Suppressor macrophage treated with lipopolysaccharide for 1 hour (primary cell): Measurements from ENCODE around the gene DPYD.
A peak's percentile ranks its signal among the peaks of the same experiment; 100 is the strongest.

Experiments used
- DNase-seq, 3 donors: peaks; one replicate each; pipeline ENCODE4 v3.0.0-alpha.2; 2020 to 2022

DPYD gene

GRCh38 chr1:97603218-97603617 lies 317.6 kb downstream of the DPYD start:
- no peak for DNase-seq

GRCh38 chr1:97599447-97599846 lies 321.4 kb downstream of the DPYD start:
- peak in 1 of 3 donors; percentile 10 for DNase-seq

DNA sequence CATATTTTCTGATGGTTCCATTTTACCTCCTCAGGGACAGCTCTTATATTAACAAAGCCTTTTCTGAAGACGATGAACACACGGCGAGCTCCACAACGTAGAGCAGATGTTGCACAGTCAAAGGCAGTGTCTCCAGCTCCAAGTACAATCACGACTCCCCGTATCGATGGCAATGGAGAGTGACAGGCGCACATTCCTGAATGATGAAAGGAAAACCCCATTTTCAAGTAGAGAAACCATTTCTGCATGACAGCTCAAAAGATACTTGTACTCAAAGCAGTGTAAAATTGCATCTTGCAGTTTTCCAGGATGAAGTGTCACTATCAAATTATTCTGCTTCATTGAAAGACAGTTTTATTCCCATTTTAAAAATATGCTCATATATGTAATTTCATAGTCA lies 327.6 kb downstream of the DPYD start:
- no peak for DNase-seq

DNA sequence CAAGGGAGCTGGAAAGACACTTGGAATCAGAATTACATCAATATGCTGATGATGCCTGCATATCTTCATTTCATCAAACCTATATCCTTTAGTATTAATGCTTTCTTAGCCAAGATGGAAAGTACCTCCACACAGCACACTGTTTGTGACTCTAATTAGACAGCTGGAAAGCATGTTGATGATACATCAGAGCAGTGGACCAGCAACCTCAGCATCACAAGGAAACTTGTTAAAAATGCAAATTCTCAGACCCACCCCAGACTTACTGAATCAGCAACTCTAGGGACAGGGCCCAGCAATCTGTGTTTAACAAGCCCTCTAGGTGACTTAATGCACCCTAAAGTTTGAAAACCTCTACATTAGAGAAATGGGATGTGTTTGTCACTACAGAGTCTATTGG lies 332.1 kb downstream of the DPYD start:
- DNase-seq, result no peak

- no peak for DNase-seq
Observed at GRCh38 chr1:97581614-97582051, 339.2 kb downstream of the DPYD start.

GRCh38 chr1:97577613-97578012 lies 343.2 kb downstream of the DPYD start:
- DNase-seq, result no peak

DNA sequence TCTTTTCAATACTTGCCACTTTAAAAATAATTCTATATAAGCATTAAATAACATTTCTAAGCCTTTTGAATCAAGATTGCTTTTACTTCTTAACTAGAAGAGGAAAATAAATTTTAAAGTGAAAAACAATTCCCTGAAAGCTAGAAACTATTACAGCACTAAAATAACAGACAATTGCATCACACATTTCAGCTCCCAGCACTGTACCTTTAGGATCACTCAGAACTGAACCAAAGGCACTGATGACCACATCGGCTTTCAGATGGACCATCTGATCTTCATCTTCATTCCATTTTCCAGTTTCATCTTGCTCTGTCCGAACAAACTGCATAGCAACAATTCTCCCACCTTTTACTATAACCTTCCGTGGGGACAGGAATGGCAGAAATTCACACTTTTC lies 347.3 kb downstream of the DPYD start:
- DNase-seq, result no peak

DNA sequence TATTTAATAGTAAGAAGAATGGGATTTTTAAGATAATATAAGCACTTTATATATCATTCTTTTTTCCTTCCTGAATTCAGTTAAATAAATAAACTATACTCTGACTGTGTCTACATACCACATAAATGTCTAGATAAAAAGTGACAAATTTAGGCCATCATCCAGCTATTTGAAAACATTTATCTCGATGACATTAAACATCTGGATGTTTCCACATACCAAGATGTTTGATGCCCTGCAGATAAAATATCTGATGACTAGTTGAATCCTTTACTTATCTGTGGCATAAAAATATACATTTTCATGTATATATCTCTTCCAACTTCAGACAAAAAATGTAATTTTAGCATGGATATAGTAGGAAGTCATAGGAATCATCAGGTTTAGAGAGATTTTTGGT lies 348.3 kb downstream of the DPYD start:
- DNase-seq, result no peak

DNA sequence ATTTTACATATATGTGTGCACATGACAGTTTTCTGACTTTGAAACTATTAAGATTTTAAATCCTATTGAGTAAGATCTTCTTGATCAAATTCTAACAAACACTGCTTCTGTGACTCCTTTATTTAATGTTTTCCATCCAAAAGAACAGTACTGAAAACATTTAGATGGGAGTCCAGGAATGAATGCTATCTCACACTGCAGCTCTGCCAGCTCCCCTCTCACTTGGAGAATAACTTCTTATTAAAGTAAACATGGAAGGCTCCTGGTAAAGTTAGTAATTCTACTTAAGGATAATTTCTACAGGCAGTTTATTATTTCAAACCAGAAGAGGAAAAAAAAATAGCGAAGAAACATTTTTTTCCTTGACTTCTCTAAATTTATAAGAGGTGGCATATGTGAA lies 349.1 kb downstream of the DPYD start:
- no peak for DNase-seq

GRCh38 chr1:97570691-97571090 lies 350.1 kb downstream of the DPYD start:
- DNase-seq, result no peak

DNA sequence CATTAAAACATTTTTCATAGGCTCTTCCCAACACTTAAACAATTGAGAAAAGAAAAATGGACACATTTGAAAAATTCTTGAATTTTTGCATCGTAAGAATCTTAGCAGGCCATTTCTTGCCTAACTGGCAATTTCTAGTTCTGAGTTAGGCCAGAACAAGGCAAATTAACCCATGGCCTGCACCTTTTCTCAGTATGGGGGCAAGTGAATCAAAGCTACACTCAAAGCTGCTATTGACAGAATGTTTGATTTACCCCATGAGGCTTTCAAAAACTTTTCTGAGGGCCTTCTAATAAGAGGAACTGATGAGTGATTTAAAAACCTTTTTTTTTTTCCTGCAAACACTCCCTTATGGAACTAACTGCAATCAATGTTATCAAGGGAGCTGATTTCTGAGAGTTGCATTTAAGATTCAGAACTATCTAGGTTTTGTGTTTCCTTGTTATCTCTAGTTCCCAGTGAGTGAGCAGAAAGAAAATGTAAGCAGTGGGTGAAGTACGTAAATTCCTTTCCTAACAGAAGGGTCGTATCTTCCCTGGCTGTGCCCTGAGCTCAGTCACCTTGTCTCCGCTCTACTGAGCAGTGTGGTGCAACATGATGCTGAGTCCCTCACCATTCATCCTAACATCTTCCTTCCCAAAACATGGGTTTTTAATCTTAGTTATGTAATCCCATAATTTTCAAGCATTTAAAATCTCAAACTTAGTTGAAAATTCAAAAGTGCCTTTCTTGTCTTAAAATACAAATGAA lies 353.7 kb downstream of the DPYD start:
- DNase-seq, result no peak

- DNase-seq, result peak in 1 of 3 donors; percentile 2
Observed at GRCh38 chr1:97565886-97566285, 354.9 kb downstream of the DPYD start.

GRCh38 chr1:97563926-97564325 lies 356.9 kb downstream of the DPYD start:
- DNase-seq, result no peak

- DNase-seq, result no peak
Observed at GRCh38 chr1:97562081-97562480, 358.8 kb downstream of the DPYD start.

DNA sequence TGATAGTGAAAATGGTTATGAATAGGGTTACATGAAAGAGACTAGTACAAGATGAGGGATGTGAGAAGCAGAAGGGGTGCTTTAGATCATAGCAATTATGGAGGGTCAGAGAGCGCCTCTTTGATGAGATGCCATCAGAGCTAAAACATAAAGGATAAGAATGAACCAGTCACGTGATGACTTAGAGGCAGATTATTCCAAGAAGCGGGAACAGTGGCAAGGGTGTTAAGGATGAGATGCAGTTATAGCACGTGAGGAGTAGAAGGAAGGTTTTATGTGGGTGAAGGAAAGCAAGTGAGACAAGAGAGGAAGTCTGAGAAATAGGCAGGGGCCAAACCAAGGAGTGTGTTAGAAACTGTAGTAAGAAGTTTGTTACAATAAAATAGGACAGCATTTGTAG lies 360.1 kb downstream of the DPYD start:
- no peak for DNase-seq

GRCh38 chr1:97553971-97554370 lies 366.9 kb downstream of the DPYD start:
- DNase-seq, result no peak

- no peak for DNase-seq
Observed at GRCh38 chr1:97551113-97551512, 369.7 kb downstream of the DPYD start.

DNA sequence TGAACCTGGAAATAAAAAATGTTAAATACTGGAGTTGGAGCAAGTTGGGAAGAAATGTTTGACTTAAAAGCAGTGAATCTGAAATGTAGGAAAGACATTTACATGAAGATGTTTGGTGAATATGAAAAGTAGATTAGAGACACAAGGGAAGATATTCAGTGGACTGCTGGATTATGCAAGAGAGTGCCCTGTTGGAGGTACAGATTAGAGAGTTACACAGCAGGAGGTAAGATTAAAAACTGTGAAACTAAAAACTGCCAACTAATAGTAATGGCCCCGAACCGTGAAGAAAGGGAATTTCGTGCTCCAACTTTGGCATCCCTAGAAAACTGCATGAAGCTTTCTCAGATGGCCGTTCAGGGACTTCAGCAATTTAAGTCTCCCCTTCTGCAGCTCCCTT lies 375.4 kb downstream of the DPYD start:
- DNase-seq, result no peak

- no peak for DNase-seq
Observed at GRCh38 chr1:97540346-97540888, 380.4 kb downstream of the DPYD start.

GRCh38 chr1:97538113-97538512 lies 382.7 kb downstream of the DPYD start:
- no peak for DNase-seq

- no peak for DNase-seq
Observed at GRCh38 chr1:97533358-97533757, 387.5 kb downstream of the DPYD start.

DNA sequence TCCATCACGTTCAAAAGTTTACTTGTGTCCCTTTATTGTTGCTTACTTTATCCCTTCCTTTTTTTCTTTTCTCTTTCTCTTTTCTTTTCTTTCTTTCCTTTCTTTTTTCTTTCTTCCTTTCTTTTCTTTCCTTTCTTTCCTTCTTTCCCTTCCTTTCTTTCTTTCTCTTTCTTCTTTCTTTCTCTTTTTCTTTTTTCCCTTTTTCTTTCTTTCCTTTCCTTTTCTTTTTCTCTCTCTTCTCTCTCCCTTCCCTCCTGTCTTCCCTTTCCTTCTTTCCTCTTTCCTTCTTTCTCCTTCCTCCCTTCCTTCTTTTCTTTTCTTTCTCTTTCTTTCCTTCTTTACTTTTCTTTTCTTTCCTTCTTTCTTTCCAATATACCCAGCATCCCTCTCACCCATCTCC lies 391.2 kb downstream of the DPYD start:
- DNase-seq, result no peak

DNA sequence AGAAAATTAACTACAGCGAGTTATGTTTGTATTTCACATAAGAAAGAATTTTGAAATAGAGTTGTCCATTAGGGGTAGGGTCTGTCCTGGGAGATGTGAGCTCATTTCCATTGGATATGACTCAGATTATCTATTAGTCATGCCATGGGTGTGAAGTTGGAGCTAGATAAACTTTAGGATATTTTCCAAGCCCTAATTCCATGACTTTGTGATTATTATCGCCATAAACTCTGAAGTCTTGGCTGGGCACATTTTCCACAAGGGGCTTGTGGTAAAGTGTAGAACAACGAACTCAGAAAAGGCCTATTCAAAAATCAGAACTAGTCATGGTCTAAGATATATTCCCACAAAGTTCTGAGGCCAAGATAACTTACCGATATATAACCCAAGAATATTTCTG lies 396.6 kb downstream of the DPYD start:
- DNase-seq, result no peak

DNA sequence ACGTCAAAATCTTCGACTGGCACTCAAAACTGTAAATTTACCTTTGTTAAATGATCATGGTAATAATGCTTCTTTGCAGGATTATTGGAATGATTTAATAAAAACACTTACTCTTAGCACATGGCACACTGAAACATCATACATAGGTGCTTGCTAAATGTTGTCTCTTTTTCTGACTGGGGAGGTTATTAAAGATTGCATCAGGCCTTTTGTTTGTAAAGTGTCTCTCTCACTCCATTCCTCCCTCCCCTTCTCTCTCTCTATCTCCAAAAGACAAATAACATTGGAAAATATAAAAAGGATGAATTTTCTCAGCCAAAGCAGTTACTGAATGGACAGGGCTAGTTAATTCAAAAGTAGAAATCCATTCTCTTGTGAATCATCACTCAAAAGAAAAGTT lies 404.2 kb downstream of the DPYD start:
- DNase-seq, result no peak

GRCh38 chr1:97508653-97509218 lies 412.1 kb downstream of the DPYD start:
- no peak for DNase-seq
